ENCODE data around the gene ARFGEF3.
A peak's percentile ranks its signal among the peaks of the same experiment; 100 is the strongest.
"Not testable (repeated sequence)": the region's sequence is repeated elsewhere in the genome, so short reads cannot be mapped to it uniquely, and the experiment has no call there.

ARFGEF3 gene

GRCh38 chr6:138272533-138273315 is 111.0 kb downstream of the ARFGEF3 start:
- DNase-seq (ENCODE audit: low read depth) = no peak

- DNase-seq (ENCODE audit: low read depth) = no peak
Observed at GRCh38 chr6:138275976-138276375, 114.2 kb downstream of the ARFGEF3 start.

GRCh38 chr6:138277835-138278234 is 116.1 kb downstream of the ARFGEF3 start:
- no peak for DNase-seq (ENCODE audit: low read depth)

GRCh38 chr6:138278326-138278725 is 116.6 kb downstream of the ARFGEF3 start:
- no peak for DNase-seq (ENCODE audit: low read depth)

GRCh38 chr6:138285800-138286199 is 124.1 kb downstream of the ARFGEF3 start:
- DNase-seq (ENCODE audit: low read depth) = no peak

GRCh38 chr6:138286698-138287097 is 125.0 kb downstream of the ARFGEF3 start:
- no peak for DNase-seq (ENCODE audit: low read depth)

- DNase-seq (ENCODE audit: low read depth) = peak; percentile 19
Observed at GRCh38 chr6:138287144-138287955, 125.6 kb downstream of the ARFGEF3 start.

GRCh38 chr6:138288428-138289085 is 126.8 kb downstream of the ARFGEF3 start:
- not testable (repeated sequence) for DNase-seq (ENCODE audit: low read depth)

- DNase-seq (ENCODE audit: low read depth) = no peak
Observed at GRCh38 chr6:138289739-138290138, 128.0 kb downstream of the ARFGEF3 start.

- DNase-seq (ENCODE audit: low read depth) = no peak
Observed at GRCh38 chr6:138290423-138290962, 128.8 kb downstream of the ARFGEF3 start.

- DNase-seq (ENCODE audit: low read depth) = no peak
Observed at GRCh38 chr6:138291036-138291848, 129.5 kb downstream of the ARFGEF3 start.

- no peak for DNase-seq (ENCODE audit: low read depth)
Observed at GRCh38 chr6:138291849-138292181, 130.1 kb downstream of the ARFGEF3 start.

GRCh38 chr6:138292482-138292881 is 130.7 kb downstream of the ARFGEF3 start:
- no peak for DNase-seq (ENCODE audit: low read depth)

- no peak for DNase-seq (ENCODE audit: low read depth)
Observed at GRCh38 chr6:138293428-138294395, 132.0 kb downstream of the ARFGEF3 start.

- DNase-seq (ENCODE audit: low read depth) = no peak
Observed at GRCh38 chr6:138296381-138296780, 134.6 kb downstream of the ARFGEF3 start.

GRCh38 chr6:138296786-138297185 is 135.0 kb downstream of the ARFGEF3 start:
- DNase-seq (ENCODE audit: low read depth) = no peak

- DNase-seq (ENCODE audit: low read depth) = no peak
Observed at GRCh38 chr6:138297761-138298298, 136.1 kb downstream of the ARFGEF3 start.

- DNase-seq (ENCODE audit: low read depth) = no peak
Observed at GRCh38 chr6:138300469-138300868, 138.7 kb downstream of the ARFGEF3 start.

GRCh38 chr6:138302554-138302953 is 140.8 kb downstream of the ARFGEF3 start:
- no peak for DNase-seq (ENCODE audit: low read depth)

GRCh38 chr6:138307352-138307751 is 145.6 kb downstream of the ARFGEF3 start:
- no peak for DNase-seq (ENCODE audit: low read depth)

Measured in stimulated activated CD8-positive, alpha-beta memory T cell treated with anti-CD3 and anti-CD28 coated beads, Interleukin-4, amount 100 ng/mL, for 24 hours (primary cell).